RCC 7860 (cell line): ENCODE results near the gene SCAP.
"Not testable (repeated sequence)": the region's sequence is repeated elsewhere in the genome, so short reads cannot be mapped to it uniquely, and the experiment has no call there.

Experiments used
- DNase-seq: peaks from one replicate; pipeline ENCODE4 v3.0.0-alpha.2; 2015; ENCODE audit warnings: low spot score
- FAIRE-seq: peaks from 2 replicates; lab custom pipeline; 2012; peaks lifted over from hg19 to GRCh38; lab: Jason Lieb, UNC

Gene SCAP

GRCh38 chr3:47482366-47482765 lies 6.6 kb upstream of the SCAP start:
- DNase-seq (no peak), FAIRE-seq (no peak)

- not testable (repeated sequence) for FAIRE-seq
These were observed 6.0 kb upstream of the SCAP start for GRCh38 chr3:47481763-47482162.

GRCh38 chr3:47480267-47480666 lies 4.5 kb upstream of the SCAP start:
- not testable (repeated sequence) for FAIRE-seq, DNase-seq

More at GRCh38 chr3:47481763-47482162, 6.0 kb upstream of the SCAP start:
- DNase-seq: not testable (repeated sequence)

GRCh38 chr3:47479826-47480160 lies 4.1 kb upstream of the SCAP start:
- DNase-seq: no peak

GRCh38 chr3:47478022-47478421 lies 2.3 kb upstream of the SCAP start:
- FAIRE-seq: no peak
- no peak for DNase-seq

More at GRCh38 chr3:47479826-47480160, 4.1 kb upstream of the SCAP start:
- FAIRE-seq: no peak

GRCh38 chr3:47476644-47477199 lies 981 bp upstream of the SCAP start:
- DNase-seq: no peak
- FAIRE-seq: no peak

GRCh38 chr3:47476330-47476626 lies 537 bp upstream of the SCAP start:
- no peak for DNase-seq
- FAIRE-seq: no peak

GRCh38 chr3:47475029-47475569 lies 642 bp downstream of the SCAP start:
- DNase-seq: no peak
- no peak for FAIRE-seq

- DNase-seq (no peak), FAIRE-seq (no peak)
These were observed 2.4 kb downstream of the SCAP start for GRCh38 chr3:47473391-47473790.

GRCh38 chr3:47469616-47470015 lies 6.1 kb downstream of the SCAP start:
- FAIRE-seq (no peak), DNase-seq (no peak)

GRCh38 chr3:47468315-47468714 lies 7.4 kb downstream of the SCAP start:
- FAIRE-seq: not testable (repeated sequence)

GRCh38 chr3:47464588-47464987 lies 11.2 kb downstream of the SCAP start:
- DNase-seq: no peak
- no peak for FAIRE-seq

More at GRCh38 chr3:47468315-47468714, 7.4 kb downstream of the SCAP start:
- not testable (repeated sequence) for DNase-seq

- not testable (repeated sequence) for FAIRE-seq
These were observed 16.1 kb downstream of the SCAP start for GRCh38 chr3:47459534-47460085.

GRCh38 chr3:47456984-47457383 lies 18.8 kb downstream of the SCAP start:
- DNase-seq: no peak
- no peak for FAIRE-seq

More at GRCh38 chr3:47459534-47460085, 16.1 kb downstream of the SCAP start:
- DNase-seq: not testable (repeated sequence)

- FAIRE-seq (no peak), DNase-seq (no peak)
These were observed 19.8 kb downstream of the SCAP start for GRCh38 chr3:47455806-47456452.

- no peak for FAIRE-seq
- no peak for DNase-seq
These were observed 23.1 kb downstream of the SCAP start for GRCh38 chr3:47452453-47453215.

GRCh38 chr3:47444103-47444502 lies 31.6 kb downstream of the SCAP start:
- DNase-seq (no peak), FAIRE-seq (no peak)

GRCh38 chr3:47443611-47443995 lies 32.1 kb downstream of the SCAP start:
- no peak for DNase-seq
- FAIRE-seq: no peak

GRCh38 chr3:47441796-47442551 lies 33.8 kb downstream of the SCAP start:
- DNase-seq: no peak
- FAIRE-seq: no peak

- no peak for FAIRE-seq
- DNase-seq: no peak
These were observed 35.6 kb downstream of the SCAP start for GRCh38 chr3:47440131-47440530.

- FAIRE-seq (no peak), DNase-seq (no peak)
These were observed 39.6 kb downstream of the SCAP start for GRCh38 chr3:47436180-47436579.
